Endothelial cell of umbilical vein (primary cell): ENCODE data around the gene RASAL1.

Experiments used
- CTCF ChIP-seq, 2 donors: IDR thresholded peaks; 1 replicate in 1 of 2; 2 replicates in 1 of 2; pipeline ENCODE4 v1.5.1; 2011; ENCODE audit warnings: low read length in 2 of 2, mild to moderate bottlenecking in 2 of 2, moderate library complexity in 2 of 2, control low read depth in 1 of 2, inconsistent platforms in 1 of 2, low read depth in 1 of 2; ENCODE audit not compliant: insufficient read depth in 1 of 2; ENCODE audit errors: extremely low read depth in 1 of 2
- EZH2 ChIP-seq: IDR thresholded peaks from 2 replicates; pipeline ENCODE4 v1.6.1; 2012; ENCODE audit warnings: borderline replicate concordance, low read depth, mild to moderate bottlenecking, moderate library complexity, low read length, inconsistent platforms; ENCODE audit not compliant: severe bottlenecking
- GATA2 ChIP-seq: IDR thresholded peaks from 2 replicates; pipeline ENCODE4 v1.7.0; 2011; ENCODE audit warnings: low read depth, mild to moderate bottlenecking, moderate library complexity, mixed read lengths, low read length; ENCODE audit not compliant: insufficient read length, insufficient read depth
- JUN ChIP-seq: IDR thresholded peaks from 2 replicates; pipeline ENCODE4 v1.6.1; 2011; ENCODE audit warnings: borderline replicate concordance, low read depth; ENCODE audit not compliant: insufficient read length, insufficient read depth
- MYC ChIP-seq: IDR thresholded peaks from one replicate; pipeline ENCODE4 v1.6.1; 2011; ENCODE audit warnings: mild to moderate bottlenecking, low read depth, low read length
- POLR2A ChIP-seq: IDR thresholded peaks from 2 replicates; pipeline ENCODE4 v1.6.1; 2012; ENCODE audit warnings: low read depth, mild to moderate bottlenecking, control low read depth, low read length
- POLR2AphosphoS5 ChIP-seq: IDR thresholded peaks from 2 replicates; pipeline ENCODE4 v1.6.1; 2012; ENCODE audit warnings: low read depth, mild to moderate bottlenecking, control low read depth, low read length, moderate library complexity; ENCODE audit not compliant: insufficient read depth

- TF ChIP-seq JUN (no peak), EZH2 (no peak), CTCF (IDR thresholded peaks at IDR 0.05; ENCODE audit: extremely low read depth in 1 of 2, insufficient read depth in 1 of 2, low read depth in 1 of 2, low read length in 2 of 2) (no peak), POLR2AphosphoS5 (no peak), POLR2A (no peak), GATA2 (no peak), MYC (no peak)
Observed at GRCh38 chr12:113082486-113083148, 52.9 kb downstream of the RASAL1 start.
